K562 (cell line): ENCODE results near the gene CACNB1. TPM values are rescaled to one million over a fixed set of nuclear protein-coding genes. Genes with fewer than 3 reads are reported as not detected.

Experiments used
- FIP1L1 ChIP-seq: fragments of 200-400 bp; formaldehyde crosslinking; IDR thresholded peaks from 2 replicates; pipeline ENCODE4 v1.6.1; 2018; ENCODE audit warnings: mild to moderate bottlenecking, low read depth, low read length; ENCODE audit not compliant: poor library complexity, severe bottlenecking
- HEY1 ChIP-seq: fragments of 250-450 bp; sonication (Bioruptor Pico); IDR thresholded peaks from 2 replicates; pipeline ENCODE4 v1.5.0; 2020; ENCODE audit warnings: mild to moderate bottlenecking, moderate library complexity, borderline replicate concordance
- ILK ChIP-seq: fragments of 450-650 bp; IDR thresholded peaks from 2 replicates; pipeline ENCODE4 v1.6.1; 2016; ENCODE audit warnings: missing genetic modification characterization, low read depth, mild to moderate bottlenecking, missing compliant biosample characterization, moderate library complexity, borderline replicate concordance
- IRF2 ChIP-seq: sonication (generic); formaldehyde crosslinking; IDR thresholded peaks from 2 replicates; pipeline ENCODE4 v1.8.1; 2022; ENCODE audit warnings: mild to moderate bottlenecking, missing genetic modification reagents
- MCM2 ChIP-seq: fragments of 450-650 bp; IDR thresholded peaks from 2 replicates; pipeline ENCODE4 v1.6.1; 2017; ENCODE audit warnings: low read depth, mild to moderate bottlenecking
- MTA3 ChIP-seq: fragments of 450-650 bp; formaldehyde crosslinking; IDR thresholded peaks from 2 replicates; pipeline ENCODE4 v1.6.1; 2017; ENCODE audit warnings: mild to moderate bottlenecking, borderline replicate concordance
- NEUROD1 ChIP-seq: fragments of 150-350 bp; IDR thresholded peaks from 2 replicates; pipeline ENCODE4 v1.6.1; 2014; ENCODE audit warnings: borderline replicate concordance, low read length, low read depth; ENCODE audit not compliant: partially characterized antibody
- NFE2L1 ChIP-seq: fragments of 450-650 bp; IDR thresholded peaks from 2 replicates; pipeline ENCODE4 v1.6.1; 2016; ENCODE audit warnings: missing genetic modification characterization, low read depth, mild to moderate bottlenecking, missing compliant biosample characterization, moderate library complexity, borderline replicate concordance
- NFIX ChIP-seq: fragments of 250-450 bp; sonication (Bioruptor Pico); IDR thresholded peaks from 2 replicates; pipeline ENCODE4 v1.4.0; 2020; ENCODE audit warnings: low read depth, mild to moderate bottlenecking, moderate library complexity
- PCBP1 ChIP-seq: fragments of 200-400 bp; formaldehyde crosslinking; IDR thresholded peaks from 2 replicates; pipeline ENCODE4 v1.6.1; 2018; ENCODE audit warnings: mild to moderate bottlenecking, low read depth, low read length; ENCODE audit not compliant: poor library complexity, severe bottlenecking
- PURB ChIP-seq: sonication (generic); formaldehyde crosslinking; IDR thresholded peaks from 2 replicates; pipeline ENCODE4 v1.9.0; 2021; ENCODE audit warnings: low read depth, mild to moderate bottlenecking, missing genetic modification reagents
- SP2 ChIP-seq: IDR thresholded peaks from 2 replicates; pipeline ENCODE4 v1.6.1; 2011; ENCODE audit warnings: mild to moderate bottlenecking, low read depth, low read length, moderate library complexity; ENCODE audit not compliant: poor library complexity, severe bottlenecking; ENCODE audit errors: extremely low read depth
- TCF7L2 ChIP-seq: fragments of 150-350 bp; IDR thresholded peaks from 2 replicates; pipeline ENCODE4 v1.6.1; 2016; ENCODE audit warnings: low read depth, mild to moderate bottlenecking, low read length, moderate library complexity
- UBTF ChIP-seq, 2 experiments: IDR thresholded peaks; 2 replicates each; pipeline ENCODE4 v1.6.1; 2012; ENCODE audit warnings: improper control_type of control experiment in 2 of 2, low read depth in 2 of 2, low read length in 2 of 2, borderline replicate concordance in 1 of 2
- ZKSCAN8 ChIP-seq: fragments of 200-800 bp; sonication (Bioruptor generic); IDR thresholded peaks from 2 replicates; pipeline ENCODE4 v1.6.1; 2016; ENCODE audit warnings: missing genetic modification characterization, missing compliant biosample characterization
- ZNF212 ChIP-seq: fragments of 450-650 bp; formaldehyde crosslinking; IDR thresholded peaks from 2 replicates; pipeline ENCODE4 v1.4.0; 2020; ENCODE audit warnings: mild to moderate bottlenecking
- polyA plus RNA-seq, 8 experiments: library from polyadenylated mRNA; depleted of rRNA in 4 of 8; stranded (reverse) in 5 of 8; unstranded in 3 of 8; fragments of >200 nt; fragmentation: Nextera tagmentation in 2 of 8; fragmentation: Illumina TruSeq in 1 of 8; extraction: Ambion mirVana in 2 of 8; extraction: Trizol in 1 of 8; gene quantifications; 2 replicates each; pipeline versions ENCODE4 v1.2.1 to v1.2.3, GENCODE V29; 2011 to 2014; ENCODE audit warnings: inconsistent platforms in 1 of 8, missing spikeins in 1 of 8
- total RNA-seq, 7 experiments: library from RNA; depleted of rRNA in 6 of 7; stranded (reverse); fragments of >200 nt in 6 of 7; fragmentation: Illumina TruSeq in 2 of 7; extraction: Trizol in 2 of 7; gene quantifications; 2 replicates each; pipeline versions ENCODE4 v1.2.1 to v1.2.3, GENCODE V29; 2011 to 2021; ENCODE audit warnings: low replicate concordance in 1 of 7
- TF ChIP-seq, protein P1 (sequence below): fragments of 450-650 bp; formaldehyde crosslinking; IDR thresholded peaks from 2 replicates; pipeline ENCODE4 v1.4.0; 2020; ENCODE audit warnings: mild to moderate bottlenecking, moderate library complexity
- TF ChIP-seq, protein P2 (sequence below): fragments of 450-650 bp; IDR thresholded peaks from 2 replicates; pipeline ENCODE4 v1.6.1; 2014; ENCODE audit warnings: low read depth, mild to moderate bottlenecking, moderate library complexity, borderline replicate concordance
- TF ChIP-seq, protein P3 (sequence below): fragments of 450-650 bp; IDR thresholded peaks from 2 replicates; pipeline ENCODE4 v1.7.0; 2016; ENCODE audit warnings: borderline replicate concordance

The CACNB1 gene
- total and polyA plus RNA-seq, 9 of the 15 experiments (the other 6 are each of a cell fraction or from before 2014, with no cell fraction given), result 0.08 to 7.4 (median 3.0) TPM

DNA sequence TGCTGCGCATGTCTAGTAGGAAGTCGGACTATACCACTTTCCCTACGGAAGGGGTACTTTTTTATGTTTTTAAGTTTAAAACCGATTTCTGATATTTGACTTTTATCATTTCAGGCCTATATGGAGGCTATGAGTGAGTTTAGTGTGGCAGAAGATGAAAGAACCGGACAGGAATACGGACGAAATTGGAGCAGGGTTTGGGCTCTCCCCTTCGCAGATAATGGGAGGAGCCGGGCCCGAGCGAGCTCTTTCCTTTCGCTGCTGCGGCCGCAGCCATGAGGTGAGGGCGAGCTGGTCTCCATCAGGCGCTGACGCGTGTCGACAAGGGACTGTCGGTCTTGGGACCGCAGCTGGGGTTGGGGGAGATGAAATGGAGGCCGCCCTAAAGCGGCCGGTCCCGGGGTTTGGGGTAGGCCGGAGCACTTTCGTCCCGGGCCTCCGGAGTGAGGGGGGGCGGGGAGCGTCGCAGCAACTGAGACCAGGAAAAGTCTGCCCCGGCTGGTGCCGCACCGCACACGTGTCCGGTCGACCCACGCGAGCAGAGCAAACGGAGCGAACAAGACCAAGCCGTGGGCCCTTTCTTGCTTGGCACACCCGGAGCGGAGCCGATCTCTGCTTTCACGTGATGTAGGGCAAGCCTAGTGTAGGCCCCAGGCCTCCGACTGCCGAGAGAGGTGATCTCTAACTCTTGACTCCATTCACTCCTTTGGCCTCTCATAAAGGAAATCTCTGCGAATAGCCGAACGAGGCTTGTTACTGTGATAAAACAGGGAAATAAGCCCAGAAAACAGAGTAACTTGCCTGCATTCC lies 2.8 kb upstream of the CACNB1 start, which contains the start of gene RPL19 (continued):
- TF ChIP-seq NEUROD1 (no peak), MTA3 (peak; percentile 82), ZKSCAN8 (CRISPR knock-in tag) (no peak), NFE2L1 (tag) (no peak), PCBP1 (peak; percentile 89), FIP1L1 (peak; percentile 37), ZNF212 (CRISPR knock-in tag) (no peak), SP2 (no peak), PURB (no peak), ILK (tag) (no peak), NFIX (CRISPR knock-in tag) (no peak), MCM2 (no peak), IRF2 (no peak), HEY1 (CRISPR knock-in tag) (no peak), UBTF (IDR thresholded peaks at IDR 0.05; ENCODE audit: borderline replicate concordance in 1 of 2, low read depth in 2 of 2, low read length in 2 of 2) (0 out of 4 replicates have a peak, but pooled peaks of 1 of the 2 experiments have one; percentile 23), TCF7L2 (peak; percentile 97)
- TF ChIP-seq, protein P1, sequence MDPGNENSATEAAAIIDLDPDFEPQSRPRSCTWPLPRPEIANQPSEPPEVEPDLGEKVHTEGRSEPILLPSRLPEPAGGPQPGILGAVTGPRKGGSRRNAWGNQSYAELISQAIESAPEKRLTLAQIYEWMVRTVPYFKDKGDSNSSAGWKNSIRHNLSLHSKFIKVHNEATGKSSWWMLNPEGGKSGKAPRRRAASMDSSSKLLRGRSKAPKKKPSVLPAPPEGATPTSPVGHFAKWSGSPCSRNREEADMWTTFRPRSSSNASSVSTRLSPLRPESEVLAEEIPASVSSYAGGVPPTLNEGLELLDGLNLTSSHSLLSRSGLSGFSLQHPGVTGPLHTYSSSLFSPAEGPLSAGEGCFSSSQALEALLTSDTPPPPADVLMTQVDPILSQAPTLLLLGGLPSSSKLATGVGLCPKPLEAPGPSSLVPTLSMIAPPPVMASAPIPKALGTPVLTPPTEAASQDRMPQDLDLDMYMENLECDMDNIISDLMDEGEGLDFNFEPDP (CRISPR knock-in tag), result no peak
- TF ChIP-seq, protein P2, sequence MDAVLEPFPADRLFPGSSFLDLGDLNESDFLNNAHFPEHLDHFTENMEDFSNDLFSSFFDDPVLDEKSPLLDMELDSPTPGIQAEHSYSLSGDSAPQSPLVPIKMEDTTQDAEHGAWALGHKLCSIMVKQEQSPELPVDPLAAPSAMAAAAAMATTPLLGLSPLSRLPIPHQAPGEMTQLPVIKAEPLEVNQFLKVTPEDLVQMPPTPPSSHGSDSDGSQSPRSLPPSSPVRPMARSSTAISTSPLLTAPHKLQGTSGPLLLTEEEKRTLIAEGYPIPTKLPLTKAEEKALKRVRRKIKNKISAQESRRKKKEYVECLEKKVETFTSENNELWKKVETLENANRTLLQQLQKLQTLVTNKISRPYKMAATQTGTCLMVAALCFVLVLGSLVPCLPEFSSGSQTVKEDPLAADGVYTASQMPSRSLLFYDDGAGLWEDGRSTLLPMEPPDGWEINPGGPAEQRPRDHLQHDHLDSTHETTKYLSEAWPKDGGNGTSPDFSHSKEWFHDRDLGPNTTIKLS, result peak; percentile 63; the same call in 1 of the 2 replicates
- TF ChIP-seq, protein P3, sequence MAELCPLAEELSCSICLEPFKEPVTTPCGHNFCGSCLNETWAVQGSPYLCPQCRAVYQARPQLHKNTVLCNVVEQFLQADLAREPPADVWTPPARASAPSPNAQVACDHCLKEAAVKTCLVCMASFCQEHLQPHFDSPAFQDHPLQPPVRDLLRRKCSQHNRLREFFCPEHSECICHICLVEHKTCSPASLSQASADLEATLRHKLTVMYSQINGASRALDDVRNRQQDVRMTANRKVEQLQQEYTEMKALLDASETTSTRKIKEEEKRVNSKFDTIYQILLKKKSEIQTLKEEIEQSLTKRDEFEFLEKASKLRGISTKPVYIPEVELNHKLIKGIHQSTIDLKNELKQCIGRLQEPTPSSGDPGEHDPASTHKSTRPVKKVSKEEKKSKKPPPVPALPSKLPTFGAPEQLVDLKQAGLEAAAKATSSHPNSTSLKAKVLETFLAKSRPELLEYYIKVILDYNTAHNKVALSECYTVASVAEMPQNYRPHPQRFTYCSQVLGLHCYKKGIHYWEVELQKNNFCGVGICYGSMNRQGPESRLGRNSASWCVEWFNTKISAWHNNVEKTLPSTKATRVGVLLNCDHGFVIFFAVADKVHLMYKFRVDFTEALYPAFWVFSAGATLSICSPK, result no peak
